ENCODE measurements around the gene LECT2. TPM values are rescaled to one million over a fixed set of nuclear protein-coding genes. Genes with fewer than 3 reads are reported as not detected.

LECT2 gene
- total and polyA plus RNA-seq, 2 donors from 2014 or later = not detected

DNA sequence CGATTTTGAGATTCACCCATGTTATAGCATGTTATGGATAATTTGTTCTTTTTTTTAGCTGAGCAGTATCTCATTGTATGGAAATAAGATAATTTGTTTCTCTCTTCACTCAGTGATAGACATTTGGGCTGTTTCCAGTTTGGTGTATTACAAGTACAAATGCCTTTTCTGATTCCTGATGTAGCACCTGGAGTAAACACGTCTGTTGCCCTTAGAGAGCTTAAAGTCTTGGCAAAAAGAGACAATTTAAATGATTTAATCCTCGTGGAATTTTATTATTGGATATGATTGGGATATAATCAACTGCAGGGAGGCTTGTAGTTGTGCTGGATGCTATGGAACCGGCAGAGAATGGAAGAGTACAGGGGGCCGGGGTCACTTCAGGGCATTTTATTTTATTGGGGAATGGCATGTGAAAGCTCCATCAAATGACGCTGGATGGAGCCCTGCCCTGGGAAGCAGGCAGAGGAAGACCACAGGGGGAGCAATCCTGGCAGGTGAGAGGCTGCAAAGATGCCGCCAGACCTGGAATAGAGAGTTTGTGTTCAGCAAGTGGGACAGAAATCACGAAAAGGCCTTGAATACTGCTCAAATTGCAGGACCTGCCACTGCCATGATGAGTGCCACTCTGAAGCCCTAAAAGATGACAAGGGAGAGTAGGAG is 43.0 kb upstream of the LECT2 start:
- no peak overlapping the region for H3K27ac ChIP-seq (ENCODE audit: low read depth in 2 of 2, low read length in 2 of 2)
- H3K9ac ChIP-seq (ENCODE audit: low read length in 3 of 3) = no peak overlapping the region
- H3K4me3 ChIP-seq (ENCODE audit: low read length in 3 of 3) = no peak overlapping the region
- intact Hi-C loops (cut with DNase I) = no loop called here
- no peak for DNase-seq
- no peaks in the 10 kb centered on the region for H3K27me3 ChIP-seq (ENCODE audit: control insufficient read depth, insufficient read depth, low read length)
- peaks cover 0 to 3% (median 0%) of the 10 kb centered on the region in 3 donors for H3K4me1 ChIP-seq (ENCODE audit: control insufficient read depth in 2 of 3, insufficient read depth in 2 of 3, low read depth in 1 of 3, low read length in 3 of 3)
- no peaks in the 10 kb centered on the region for H3K9me3 ChIP-seq (ENCODE audit: control insufficient read depth in 2 of 3, insufficient read depth in 1 of 3, low read length in 3 of 3)
- FAIRE-seq = no peak
- no peaks in the 10 kb centered on the region for H3K36me3 ChIP-seq (ENCODE audit: control insufficient read depth in 2 of 3, insufficient read depth in 3 of 3, low read length in 3 of 3)
- no peak for TF ChIP-seq CTCF (IDR thresholded peaks at IDR 0.05; ENCODE audit: borderline replicate concordance, extremely low read depth, insufficient read depth)

DNA sequence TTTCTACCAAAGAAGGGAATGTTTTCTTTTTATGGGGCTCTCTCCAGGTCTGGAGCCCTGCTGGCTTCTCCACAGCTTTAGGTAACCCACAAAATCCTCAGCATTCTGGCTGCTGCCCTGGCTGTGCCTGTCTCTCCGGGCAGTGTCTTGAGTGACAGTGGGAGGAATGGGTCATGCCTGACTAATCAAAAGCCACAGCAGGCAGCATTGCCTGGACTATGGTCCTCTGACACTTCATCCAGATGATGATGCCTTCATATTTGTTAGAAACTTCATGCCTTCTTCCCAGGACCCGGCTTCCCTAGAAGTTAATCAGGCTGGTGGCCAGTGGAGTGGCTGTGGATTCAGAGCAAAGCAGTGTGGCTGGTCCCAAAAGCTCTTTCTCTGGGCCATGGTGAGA is 41.8 kb upstream of the LECT2 start:
- intact Hi-C loops (cut with DNase I) = no loop called here

DNA sequence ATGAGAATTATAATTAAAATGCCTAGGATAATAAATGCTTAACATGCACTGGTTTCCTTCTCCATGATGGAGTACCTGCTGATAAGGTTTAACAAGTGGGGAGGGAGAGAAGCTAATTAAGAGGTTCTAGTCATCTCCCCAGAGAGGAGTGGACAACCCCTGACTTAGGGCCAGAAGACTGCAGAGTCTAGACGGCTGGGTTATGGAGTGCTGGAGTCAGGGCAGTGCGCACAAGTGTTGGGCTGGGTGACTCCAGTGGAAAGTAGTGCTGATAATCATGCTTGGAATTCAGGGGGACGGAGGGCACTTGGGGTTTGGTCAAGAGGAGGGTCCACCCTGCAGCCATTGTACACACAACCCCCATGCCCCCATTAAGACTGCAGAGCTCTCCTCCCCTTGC is 41.2 kb upstream of the LECT2 start:
- Histone ChIP-seq H3K27me3 (ENCODE audit: control insufficient read depth, insufficient read depth, low read length) (no peaks in the 10 kb centered on the region), H3K4me3 (ENCODE audit: low read length in 3 of 3) (no peak overlapping the region), H3K36me3 (ENCODE audit: control insufficient read depth in 2 of 3, insufficient read depth in 3 of 3, low read length in 3 of 3) (no peaks in the 10 kb centered on the region), H3K9me3 (ENCODE audit: control insufficient read depth in 2 of 3, insufficient read depth in 1 of 3, low read length in 3 of 3) (no peaks in the 10 kb centered on the region), H3K9ac (ENCODE audit: low read length in 3 of 3) (no peak overlapping the region), H3K4me1 (ENCODE audit: control insufficient read depth in 2 of 3, insufficient read depth in 2 of 3, low read depth in 1 of 3, low read length in 3 of 3) (peaks cover 0 to 3% (median 0%) of the 10 kb centered on the region in 3 donors), H3K27ac (ENCODE audit: low read depth in 2 of 2, low read length in 2 of 2) (no peak overlapping the region)
- TF ChIP-seq CTCF (IDR thresholded peaks at IDR 0.05; ENCODE audit: borderline replicate concordance, extremely low read depth, insufficient read depth) = no peak
- FAIRE-seq (no peak), DNase-seq (no peak)
- intact Hi-C loops (cut with DNase I) = no loop called here

More for the DNA sequence above, 41.8 kb upstream of the LECT2 start:
- Histone ChIP-seq H3K9ac (ENCODE audit: low read length in 3 of 3) (no peak overlapping the region), H3K27me3 (ENCODE audit: control insufficient read depth, insufficient read depth, low read length) (no peaks in the 10 kb centered on the region), H3K36me3 (ENCODE audit: control insufficient read depth in 2 of 3, insufficient read depth in 3 of 3, low read length in 3 of 3) (no peaks in the 10 kb centered on the region), H3K27ac (ENCODE audit: low read depth in 2 of 2, low read length in 2 of 2) (no peak overlapping the region), H3K4me1 (ENCODE audit: control insufficient read depth in 2 of 3, insufficient read depth in 2 of 3, low read depth in 1 of 3, low read length in 3 of 3) (peaks cover 0 to 3% (median 0%) of the 10 kb centered on the region in 3 donors), H3K4me3 (ENCODE audit: low read length in 3 of 3) (no peak overlapping the region), H3K9me3 (ENCODE audit: control insufficient read depth in 2 of 3, insufficient read depth in 1 of 3, low read length in 3 of 3) (no peaks in the 10 kb centered on the region)
- DNase-seq (no peak), FAIRE-seq (no peak)
- TF ChIP-seq CTCF (IDR thresholded peaks at IDR 0.05; ENCODE audit: borderline replicate concordance, extremely low read depth, insufficient read depth) = no peak

Measured in kidney (tissue), 14 donors.